Lower leg skin (tissue), 3 donors: ENCODE measurements around the gene UCP2.
A peak's percentile ranks its signal among the peaks of the same experiment; 100 is the strongest.

ENCODE experiments used
- POLR2A ChIP-seq, 2 donors: fragments of 450-650 bp; IDR thresholded peaks; one replicate each; pipeline ENCODE4 v1.6.1; 2016 to 2017; ENCODE audit warnings: antibody characterized with exemption in 2 of 2, mild to moderate bottlenecking in 1 of 2, moderate library complexity in 1 of 2
- TF ChIP-seq, protein P1 (sequence below), 3 donors: fragments of 450-650 bp; IDR thresholded peaks; one replicate each; pipeline ENCODE4 v1.5.1; 2016; ENCODE audit warnings: antibody characterized with exemption in 3 of 3, mild to moderate bottlenecking in 3 of 3, moderate library complexity in 2 of 3

- TF ChIP-seq, protein P1, sequence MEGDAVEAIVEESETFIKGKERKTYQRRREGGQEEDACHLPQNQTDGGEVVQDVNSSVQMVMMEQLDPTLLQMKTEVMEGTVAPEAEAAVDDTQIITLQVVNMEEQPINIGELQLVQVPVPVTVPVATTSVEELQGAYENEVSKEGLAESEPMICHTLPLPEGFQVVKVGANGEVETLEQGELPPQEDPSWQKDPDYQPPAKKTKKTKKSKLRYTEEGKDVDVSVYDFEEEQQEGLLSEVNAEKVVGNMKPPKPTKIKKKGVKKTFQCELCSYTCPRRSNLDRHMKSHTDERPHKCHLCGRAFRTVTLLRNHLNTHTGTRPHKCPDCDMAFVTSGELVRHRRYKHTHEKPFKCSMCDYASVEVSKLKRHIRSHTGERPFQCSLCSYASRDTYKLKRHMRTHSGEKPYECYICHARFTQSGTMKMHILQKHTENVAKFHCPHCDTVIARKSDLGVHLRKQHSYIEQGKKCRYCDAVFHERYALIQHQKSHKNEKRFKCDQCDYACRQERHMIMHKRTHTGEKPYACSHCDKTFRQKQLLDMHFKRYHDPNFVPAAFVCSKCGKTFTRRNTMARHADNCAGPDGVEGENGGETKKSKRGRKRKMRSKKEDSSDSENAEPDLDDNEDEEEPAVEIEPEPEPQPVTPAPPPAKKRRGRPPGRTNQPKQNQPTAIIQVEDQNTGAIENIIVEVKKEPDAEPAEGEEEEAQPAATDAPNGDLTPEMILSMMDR (IDR thresholded peaks at IDR 0.05) = no peak
- TF ChIP-seq POLR2A (IDR thresholded peaks at IDR 0.05) = peak in 1 of 2 donors; percentile 46
Measured at GRCh38 chr11:73982595-73982989, at the start of gene UCP2.
